Measurements from ENCODE around the gene MALRD1.
"Not testable (repeated sequence)": the region's sequence is repeated elsewhere in the genome, so short reads cannot be mapped to it uniquely, and the experiment has no call there.

The MALRD1 gene

GRCh38 chr10:19498393-19499290, 450.0 kb downstream of the MALRD1 start:
- DNase-seq = peak; percentile 6

GRCh38 chr10:19499291-19499770, 450.7 kb downstream of the MALRD1 start:
- DNase-seq = no peak

- no peak for DNase-seq
These were observed 452.4 kb downstream of the MALRD1 start for GRCh38 chr10:19500959-19501358.

GRCh38 chr10:19505320-19506312, 457.0 kb downstream of the MALRD1 start:
- DNase-seq = no peak

GRCh38 chr10:19510005-19510732, 461.6 kb downstream of the MALRD1 start:
- DNase-seq = not testable (repeated sequence)

GRCh38 chr10:19518109-19518508, 469.5 kb downstream of the MALRD1 start:
- DNase-seq = no peak

- DNase-seq = no peak
These were observed 470.0 kb downstream of the MALRD1 start for GRCh38 chr10:19518632-19519031.

- no peak for DNase-seq
These were observed 482.7 kb downstream of the MALRD1 start for GRCh38 chr10:19531324-19531723.

- DNase-seq = no peak
These were observed 483.8 kb downstream of the MALRD1 start for GRCh38 chr10:19532411-19532810.

- no peak for DNase-seq
These were observed 492.7 kb downstream of the MALRD1 start for GRCh38 chr10:19541299-19541698.

- DNase-seq = no peak
These were observed 497.6 kb downstream of the MALRD1 start for GRCh38 chr10:19546224-19546623.

- peak; percentile 16 for DNase-seq
These were observed 500.9 kb downstream of the MALRD1 start for GRCh38 chr10:19549503-19549902.

- no peak for DNase-seq
These were observed 508.1 kb downstream of the MALRD1 start for GRCh38 chr10:19556666-19557065.

- no peak for DNase-seq
These were observed 512.6 kb downstream of the MALRD1 start for GRCh38 chr10:19561181-19561580.

- DNase-seq = no peak
These were observed 515.0 kb downstream of the MALRD1 start for GRCh38 chr10:19563388-19564141.

GRCh38 chr10:19570120-19570519, 521.5 kb downstream of the MALRD1 start:
- DNase-seq = peak; percentile 64

- no peak for DNase-seq
These were observed 522.4 kb downstream of the MALRD1 start for GRCh38 chr10:19570991-19571390.

- DNase-seq = no peak
These were observed 523.5 kb downstream of the MALRD1 start for GRCh38 chr10:19572056-19572455.

- no peak for DNase-seq
These were observed 528.0 kb downstream of the MALRD1 start for GRCh38 chr10:19576576-19576975.

GRCh38 chr10:19577381-19577780, 528.8 kb downstream of the MALRD1 start:
- no peak for DNase-seq

- no peak for DNase-seq
These were observed 529.2 kb downstream of the MALRD1 start for GRCh38 chr10:19577807-19578206.

GRCh38 chr10:19578571-19578970, 530.0 kb downstream of the MALRD1 start:
- DNase-seq = no peak

All from fibroblast of skin of abdomen (primary cell).